Endodermal cell (in vitro differentiated cells): ENCODE data around the gene NANS. TPM values are rescaled to one million over a fixed set of nuclear protein-coding genes. Genes with fewer than 3 reads are reported as not detected.

Source experiments
- DNase-seq: peaks from one replicate; pipeline ENCODE4 v3.0.0-alpha.2; 2017
- H3K27ac ChIP-seq: 2 replicates; pipeline ENCODE4 v1.5.1; 2013; ENCODE audit warnings: mild to moderate bottlenecking, low read depth, low read length, moderate library complexity
- H3K27me3 ChIP-seq: 2 replicates; pipeline ENCODE4 v1.6.1; 2013; ENCODE audit warnings: mild to moderate bottlenecking, low read length, moderate library complexity; ENCODE audit not compliant: insufficient read depth, control insufficient read depth, poor library complexity, severe bottlenecking
- H3K36me3 ChIP-seq: 2 replicates; pipeline ENCODE4 v1.7.0; 2013; ENCODE audit warnings: mild to moderate bottlenecking, low read length, moderate library complexity; ENCODE audit not compliant: control insufficient read depth, insufficient read depth
- H3K4me1 ChIP-seq: one replicate; pipeline ENCODE4 v1.7.0; 2013; ENCODE audit warnings: low read length; ENCODE audit not compliant: control insufficient read depth, insufficient read depth
- H3K4me3 ChIP-seq: 2 replicates; pipeline ENCODE4 v1.5.1; 2013; ENCODE audit warnings: mild to moderate bottlenecking, low read length, moderate library complexity
- H3K9ac ChIP-seq: 2 replicates; pipeline ENCODE4 v1.6.1; 2013; ENCODE audit warnings: mild to moderate bottlenecking, low read length, moderate library complexity; ENCODE audit not compliant: poor library complexity, severe bottlenecking; ENCODE audit errors: extremely low read depth
- H3K9me3 ChIP-seq: 2 replicates; pipeline ENCODE4 v1.6.1; 2013; ENCODE audit warnings: mild to moderate bottlenecking, low read length, moderate library complexity; ENCODE audit not compliant: control insufficient read depth
- H3K27ac Mint-ChIP-seq: 2 replicates; pipeline ENCODE4 v1.8.0; 2020; ENCODE audit warnings: mixed read lengths
- H3K27me3 Mint-ChIP-seq: 2 replicates; pipeline ENCODE4 v1.8.0; 2021; ENCODE audit warnings: mild to moderate bottlenecking, mixed read lengths; ENCODE audit not compliant: insufficient read depth
- H3K36me3 Mint-ChIP-seq: 2 replicates; pipeline ENCODE4 v1.8.0; 2020; ENCODE audit warnings: low read depth, mixed read lengths
- H3K4me1 Mint-ChIP-seq: 2 replicates; pipeline ENCODE4 v1.8.0; 2020; ENCODE audit warnings: mixed read lengths
- H3K4me3 Mint-ChIP-seq: 2 replicates; pipeline ENCODE4 v1.8.0; 2020; ENCODE audit warnings: mild to moderate bottlenecking, moderate library complexity, mixed read lengths
- H3K9me3 Mint-ChIP-seq: 2 replicates; pipeline ENCODE4 v1.8.0; 2020; ENCODE audit warnings: mild to moderate bottlenecking, mixed read lengths
- WGBS, 2 experiments: methylation state at CpG; one replicate each; pipeline versions ENCODE4 v1.1.5 to v1.1.7; 2013; ENCODE audit warnings: missing lambda C conversion rate in 2 of 2, mixed read lengths in 1 of 2; ENCODE audit not compliant: insufficient coverage in 1 of 2, insufficient read length in 1 of 2; 5-methylcytosine and 5-hydroxymethylcytosine counted together
- total RNA-seq, 2 donors: library from RNA; stranded (reverse); fragmentation: NEBNext Ultra II Directional in 1 of 2; extraction: Animal tissue kit (Norgen Biotek cat#: 25700) in 1 of 2; gene quantifications; 2 replicates in 1 of 2; 3 replicates in 1 of 2; pipeline ENCODE4 v1.2.1, GENCODE V29; 2021
- TF ChIP-seq, protein P1 (sequence below): fragments of 200-600 bp; sonication (generic); conservative IDR thresholded peaks from 2 replicates; pipeline ENCODE4 v1.5.0; 2021; ENCODE audit warnings: antibody characterized with exemption, mild to moderate bottlenecking

NANS gene
- total RNA-seq, 2 donors from 2014 or later, result 46.2 to 50.4 TPM

DNA sequence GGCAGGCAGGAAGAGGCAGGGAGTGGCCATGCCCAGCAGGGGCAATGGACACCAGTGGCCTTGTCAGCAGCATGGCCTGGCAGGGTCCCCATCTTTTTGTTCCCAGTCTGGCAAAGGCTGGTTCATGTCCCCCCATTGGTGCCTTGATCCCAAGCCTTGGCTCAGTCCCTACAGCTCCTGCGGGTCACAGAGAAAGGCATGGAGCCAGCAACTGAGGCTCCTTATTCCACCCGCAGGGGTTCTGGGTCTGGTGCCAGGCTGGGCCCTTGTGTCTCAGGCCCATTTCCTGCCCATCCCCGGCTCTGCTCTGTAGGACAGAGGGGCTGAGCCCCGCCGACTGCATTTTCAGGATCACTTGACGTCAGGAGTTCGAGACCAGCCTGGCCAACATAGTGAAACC, 48.5 kb downstream of the NANS start:
- Mint-ChIP-seq H3K36me3 (no peaks in the 10 kb centered on the region), H3K27ac (no peak overlapping the region), H3K27me3 (no peaks in the 10 kb centered on the region), H3K4me3 (no peak overlapping the region), H3K4me1 (peaks cover 14% of the 10 kb centered on the region), H3K9me3 (no peaks in the 10 kb centered on the region)
- DNase-seq, result peak; percentile 33
- WGBS, 2 experiments, result 86 to 96% methylated on average over 7 of the region's 7 CpGs
- H3K9ac ChIP-seq, result no peak overlapping the region
- no peak overlapping the region for H3K27ac ChIP-seq
- TF ChIP-seq, protein P1, sequence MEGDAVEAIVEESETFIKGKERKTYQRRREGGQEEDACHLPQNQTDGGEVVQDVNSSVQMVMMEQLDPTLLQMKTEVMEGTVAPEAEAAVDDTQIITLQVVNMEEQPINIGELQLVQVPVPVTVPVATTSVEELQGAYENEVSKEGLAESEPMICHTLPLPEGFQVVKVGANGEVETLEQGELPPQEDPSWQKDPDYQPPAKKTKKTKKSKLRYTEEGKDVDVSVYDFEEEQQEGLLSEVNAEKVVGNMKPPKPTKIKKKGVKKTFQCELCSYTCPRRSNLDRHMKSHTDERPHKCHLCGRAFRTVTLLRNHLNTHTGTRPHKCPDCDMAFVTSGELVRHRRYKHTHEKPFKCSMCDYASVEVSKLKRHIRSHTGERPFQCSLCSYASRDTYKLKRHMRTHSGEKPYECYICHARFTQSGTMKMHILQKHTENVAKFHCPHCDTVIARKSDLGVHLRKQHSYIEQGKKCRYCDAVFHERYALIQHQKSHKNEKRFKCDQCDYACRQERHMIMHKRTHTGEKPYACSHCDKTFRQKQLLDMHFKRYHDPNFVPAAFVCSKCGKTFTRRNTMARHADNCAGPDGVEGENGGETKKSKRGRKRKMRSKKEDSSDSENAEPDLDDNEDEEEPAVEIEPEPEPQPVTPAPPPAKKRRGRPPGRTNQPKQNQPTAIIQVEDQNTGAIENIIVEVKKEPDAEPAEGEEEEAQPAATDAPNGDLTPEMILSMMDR, result no peak
- H3K36me3 ChIP-seq, result no peaks in the 10 kb centered on the region
- H3K27me3 ChIP-seq, result no peaks in the 10 kb centered on the region
- H3K4me3 ChIP-seq, result no peak overlapping the region
- no peaks in the 10 kb centered on the region for H3K4me1 ChIP-seq
- H3K9me3 ChIP-seq, result no peaks in the 10 kb centered on the region

DNA sequence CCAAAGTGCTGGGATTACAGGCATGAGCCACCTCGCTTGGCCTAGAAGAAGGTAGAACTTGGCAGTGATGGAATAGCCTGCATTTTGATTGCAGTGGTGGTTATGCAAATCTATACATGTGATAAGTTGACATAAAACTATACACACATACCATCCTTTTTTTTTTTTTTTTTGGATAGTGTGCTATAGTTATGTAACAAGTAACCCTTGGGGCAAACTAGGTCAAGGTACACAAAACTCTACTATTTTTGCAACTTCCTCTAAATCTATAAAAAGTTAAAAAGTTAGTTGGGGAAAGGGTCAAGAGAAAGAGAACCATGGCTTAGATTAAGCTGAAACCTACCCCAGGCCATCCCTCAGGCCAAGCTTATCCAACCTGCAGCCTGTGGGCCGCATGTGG, 51.4 kb downstream of the NANS start:
- TF ChIP-seq, protein P1, result no peak
- H3K9ac ChIP-seq, result no peak overlapping the region
- H3K4me1 ChIP-seq, result no peaks in the 10 kb centered on the region
- H3K4me3 Mint-ChIP-seq, result no peak overlapping the region
- H3K4me3 ChIP-seq, result no peak overlapping the region
- no peaks in the 10 kb centered on the region for H3K27me3 ChIP-seq
- no peak overlapping the region for H3K27ac ChIP-seq
- H3K9me3 Mint-ChIP-seq, result no peaks in the 10 kb centered on the region
- WGBS, 2 experiments, result 92% methylated on average over 2 of the region's 2 CpGs; no CpG with 5 or more reads in 1 of the 2 experiments
- no peak overlapping the region for H3K27ac Mint-ChIP-seq
- H3K4me1 Mint-ChIP-seq, result peaks cover 4% of the 10 kb centered on the region
- DNase-seq, result no peak
- H3K9me3 ChIP-seq, result no peaks in the 10 kb centered on the region
- peaks cover 2% of the 10 kb centered on the region for H3K36me3 Mint-ChIP-seq
- H3K36me3 ChIP-seq, result no peaks in the 10 kb centered on the region
- no peaks in the 10 kb centered on the region for H3K27me3 Mint-ChIP-seq

DNA sequence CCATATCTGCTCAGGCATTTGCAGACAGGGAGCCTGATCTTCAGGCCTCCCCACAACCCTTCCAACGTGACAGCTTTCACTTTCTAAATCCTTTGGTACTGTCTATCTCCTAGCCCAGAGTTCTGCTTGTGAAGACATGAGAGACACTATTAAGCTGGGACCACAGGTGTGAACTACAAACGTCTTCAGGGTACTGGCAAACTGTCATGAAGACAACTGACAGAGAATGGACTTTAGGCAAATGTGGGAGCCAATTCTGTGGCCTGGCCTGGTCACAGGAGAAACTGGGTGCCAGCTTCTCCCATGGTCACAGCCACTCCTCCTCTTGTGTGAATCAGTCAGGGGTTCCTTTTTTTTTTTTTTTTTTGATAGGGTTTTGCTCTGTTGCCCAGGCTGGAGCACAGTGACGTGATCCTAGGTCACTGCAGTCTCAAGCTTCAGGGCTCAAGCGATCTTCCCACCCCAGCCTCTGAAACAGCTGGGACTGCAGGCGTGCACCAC, 52.0 kb downstream of the NANS start:
- Histone ChIP-seq H3K4me3 (no peak overlapping the region), H3K27me3 (no peaks in the 10 kb centered on the region), H3K36me3 (no peaks in the 10 kb centered on the region), H3K9ac (no peak overlapping the region), H3K9me3 (no peaks in the 10 kb centered on the region), H3K27ac (no peak overlapping the region), H3K4me1 (no peaks in the 10 kb centered on the region)
- DNase-seq, result no peak
- Mint-ChIP-seq H3K4me1 (peaks cover 4% of the 10 kb centered on the region), H3K9me3 (no peaks in the 10 kb centered on the region), H3K27ac (no peak overlapping the region), H3K36me3 (peaks cover 2% of the 10 kb centered on the region), H3K27me3 (no peaks in the 10 kb centered on the region), H3K4me3 (no peak overlapping the region)
- 83 to 93% methylated on average over 3 to 5 of the region's 5 CpGs for WGBS, 2 experiments
- TF ChIP-seq, protein P1, result no peak
